GM08714 (cell line): ENCODE data around the gene TANGO6.

Experiments used
- H3K4me3 ChIP-seq: fragments of 200-500 bp; sonication (Bioruptor generic); 2 replicates; pipeline ENCODE4 v1.5.1; 2014; ENCODE audit warnings: mild to moderate bottlenecking, low read length, inconsistent platforms
- ZNF274 ChIP-seq: IDR thresholded peaks from 2 replicates; pipeline ENCODE4 v1.6.1; 2012; ENCODE audit warnings: mild to moderate bottlenecking, low read depth, low read length

The TANGO6 gene

GRCh38 chr16:68843482-68844210, at the start of gene TANGO6:
TSS of gene TANGO6 (plus strand) at chr16:68843531. CDS start at chr16:68843618, 87 bp downstream.
- TF ChIP-seq ZNF274: no peak
- peak within 1 kb of the TSS; percentile 77 for H3K4me3 ChIP-seq

- TF ChIP-seq ZNF274: no peak
- no peak overlapping the region for H3K4me3 ChIP-seq
These were observed 44.9 kb upstream of the TANGO6 start for GRCh38 chr16:68798398-68798797.

- H3K4me3 ChIP-seq: no peak overlapping the region
- TF ChIP-seq ZNF274: no peak
These were observed 43.0 kb upstream of the TANGO6 start for GRCh38 chr16:68800257-68800875.

GRCh38 chr16:68802190-68802589, 41.1 kb upstream of the TANGO6 start:
- no peak for TF ChIP-seq ZNF274

GRCh38 chr16:68806422-68806821, 36.9 kb upstream of the TANGO6 start:
- no peak for TF ChIP-seq ZNF274

More at GRCh38 chr16:68802190-68802589, 41.1 kb upstream of the TANGO6 start:
- no peak overlapping the region for H3K4me3 ChIP-seq

GRCh38 chr16:68806981-68807380, 36.4 kb upstream of the TANGO6 start:
- no peak for TF ChIP-seq ZNF274
- no peak overlapping the region for H3K4me3 ChIP-seq

More at GRCh38 chr16:68806422-68806821, 36.9 kb upstream of the TANGO6 start:
- no peak overlapping the region for H3K4me3 ChIP-seq

GRCh38 chr16:68814516-68814915, 28.8 kb upstream of the TANGO6 start:
- H3K4me3 ChIP-seq: no peak overlapping the region
- TF ChIP-seq ZNF274: no peak

- no peak for TF ChIP-seq ZNF274
- no peak overlapping the region for H3K4me3 ChIP-seq
These were observed 19.8 kb upstream of the TANGO6 start for GRCh38 chr16:68823401-68824135.

GRCh38 chr16:68825427-68825826, 17.9 kb upstream of the TANGO6 start:
- TF ChIP-seq ZNF274: no peak
- H3K4me3 ChIP-seq: no peak overlapping the region

- no peak overlapping the region for H3K4me3 ChIP-seq
- no peak for TF ChIP-seq ZNF274
These were observed 16.7 kb upstream of the TANGO6 start for GRCh38 chr16:68826652-68827051.

- TF ChIP-seq ZNF274: no peak
These were observed 10.1 kb upstream of the TANGO6 start for GRCh38 chr16:68833251-68833650.

GRCh38 chr16:68834550-68834949, 8.8 kb upstream of the TANGO6 start:
- no peak for TF ChIP-seq ZNF274
- no peak overlapping the region for H3K4me3 ChIP-seq

More at GRCh38 chr16:68833251-68833650, 10.1 kb upstream of the TANGO6 start:
- no peak overlapping the region for H3K4me3 ChIP-seq

GRCh38 chr16:68835970-68836369, 7.4 kb upstream of the TANGO6 start:
- H3K4me3 ChIP-seq: no peak overlapping the region
- TF ChIP-seq ZNF274: no peak

- TF ChIP-seq ZNF274: no peak
- H3K4me3 ChIP-seq: no peak overlapping the region
These were observed 3.5 kb upstream of the TANGO6 start for GRCh38 chr16:68839831-68840230.

GRCh38 chr16:68842964-68843481, 308 bp upstream of the TANGO6 start:
- H3K4me3 ChIP-seq: peak overlapping the region; percentile 77; the same call in 1 of the 2 replicates
